GM23248 (cell line): Measurements from ENCODE around the gene WAPL. TPM values are rescaled to one million over a fixed set of nuclear protein-coding genes. Genes with fewer than 3 reads are reported as not detected.

Experiments used
- DNase-seq: peaks from one replicate; pipeline ENCODE4 v3.0.0-alpha.2; 2015
- H2AFZ ChIP-seq: fragments of 200-600 bp; sonication (generic); 2 replicates; pipeline ENCODE4 v1.6.1; 2016; ENCODE audit warnings: antibody characterized with exemption
- H3F3A ChIP-seq: fragments of 200-600 bp; sonication (generic); 2 replicates; pipeline ENCODE4 v1.6.1; 2016; ENCODE audit warnings: mild to moderate bottlenecking, antibody characterized with exemption, mixed run types; ENCODE audit not compliant: insufficient read depth
- H3K27ac ChIP-seq: fragments of 200-600 bp; sonication (generic); 2 replicates; pipeline ENCODE4 v1.5.1; 2016; ENCODE audit warnings: mild to moderate bottlenecking
- H3K27me3 ChIP-seq: fragments of 200-600 bp; sonication (generic); replicated peaks from 2 replicates; pipeline ENCODE4 v1.6.1; 2016; ENCODE audit warnings: mild to moderate bottlenecking; ENCODE audit not compliant: insufficient read depth
- H3K36me3 ChIP-seq: fragments of 200-600 bp; sonication (generic); 2 replicates; pipeline ENCODE4 v1.6.1; 2016; ENCODE audit warnings: low read depth, mild to moderate bottlenecking
- H3K4me1 ChIP-seq: fragments of 200-600 bp; sonication (generic); 2 replicates; pipeline ENCODE4 v1.6.1; 2016; ENCODE audit warnings: mild to moderate bottlenecking; ENCODE audit not compliant: insufficient read depth
- H3K4me2 ChIP-seq: fragments of 200-600 bp; sonication (generic); one replicate; pipeline ENCODE4 v1.6.1; 2016; ENCODE audit warnings: mild to moderate bottlenecking; ENCODE audit not compliant: unreplicated experiment
- H3K4me3 ChIP-seq: fragments of 200-600 bp; sonication (generic); 2 replicates; pipeline ENCODE4 v1.5.1; 2016; ENCODE audit warnings: mild to moderate bottlenecking
- H3K79me2 ChIP-seq: fragments of 200-600 bp; sonication (generic); 2 replicates; pipeline ENCODE4 v1.6.1; 2016; ENCODE audit warnings: mild to moderate bottlenecking; ENCODE audit not compliant: insufficient read depth
- H3K9ac ChIP-seq: fragments of 200-600 bp; sonication (generic); 2 replicates; pipeline ENCODE4 v1.6.1; 2016; ENCODE audit warnings: mild to moderate bottlenecking
- H3K9me2 ChIP-seq: fragments of 200-600 bp; sonication (generic); 2 replicates; pipeline ENCODE4 v1.6.1; 2016; ENCODE audit warnings: mixed run types, mild to moderate bottlenecking, moderate library complexity; ENCODE audit not compliant: insufficient read depth
- H3K9me3 ChIP-seq: fragments of 200-600 bp; sonication (generic); one replicate; pipeline ENCODE4 v1.6.1; 2017; ENCODE audit warnings: low read depth
- H4K20me1 ChIP-seq: fragments of 200-600 bp; sonication (generic); 2 replicates; pipeline ENCODE4 v1.6.0; 2016; ENCODE audit not compliant: insufficient read depth
- EZH2 ChIP-seq: fragments of 200-600 bp; sonication (generic); IDR thresholded peaks from 2 replicates; pipeline ENCODE4 v1.6.1; 2018; ENCODE audit warnings: antibody characterized with exemption, mild to moderate bottlenecking; ENCODE audit not compliant: insufficient read depth, poor library complexity, severe bottlenecking
- EZH2phosphoT487 ChIP-seq: fragments of 200-600 bp; sonication (generic); IDR thresholded peaks from 2 replicates; pipeline ENCODE4 v1.6.1; 2018; ENCODE audit warnings: antibody characterized with exemption, moderate library complexity, mild to moderate bottlenecking, low read depth; ENCODE audit not compliant: insufficient read depth
- WGBS, 2 experiments: methylation state at CpG; one replicate each; pipeline ENCODE4 v1.1.6; 2015 to 2017; ENCODE audit warnings: low lambda C conversion rate in 2 of 2, low coverage in 1 of 2; ENCODE audit errors: missing lambda C conversion rate in 2 of 2; 5-methylcytosine and 5-hydroxymethylcytosine counted together
- in situ Hi-C: fragments of 300-500 bp; cut with MboI; formaldehyde crosslinking; loops from 2 replicates; pipeline ENCODE4 v1.15.0; 2020
- polyA plus RNA-seq: library from polyadenylated mRNA; unstranded; fragments of >200 nt; fragmentation: Nextera tagmentation; extraction: Ambion mirVana; gene quantifications from 2 replicates; pipeline ENCODE4 v1.2.1, GENCODE V29; 2016
- total RNA-seq: library from RNA; depleted of rRNA; stranded (reverse); fragments of >200 nt; shearing (Covaris generic); gene quantifications from 2 replicates; pipeline ENCODE4 v1.2.3, GENCODE V29; 2014

The WAPL gene
- total and polyA plus RNA-seq, 2 experiments from 2014 or later = 17.1 to 28.3 TPM

- H3K4me3 ChIP-seq = no peak overlapping the region
- TF ChIP-seq EZH2 = no peak
- no peak for TF ChIP-seq EZH2phosphoT487
- no peaks in the 10 kb centered on the region for H3K27me3 ChIP-seq
- no peak overlapping the region for H3K9ac ChIP-seq
- H4K20me1 ChIP-seq = peaks cover 19% of the 10 kb centered on the region; the same call in 1 of the 2 replicates
- no peaks in the 10 kb centered on the region for H3K9me2 ChIP-seq
- in situ Hi-C loops = no loop called here
- no peak overlapping the region for H3K4me2 ChIP-seq
- peaks cover 6% of the 10 kb centered on the region for H3K4me1 ChIP-seq
- peaks cover 16% of the 10 kb centered on the region; the same call in 1 of the 2 replicates for H3K36me3 ChIP-seq
- H2AFZ ChIP-seq = no peak overlapping the region
- 0 out of 2 replicates have a peak, but pooled peaks cover 16% of the 10 kb centered on the region for H3F3A ChIP-seq
- WGBS, 2 experiments = 95 to 98% methylated on average over 3 of the region's 3 CpGs
- no peak overlapping the region for H3K27ac ChIP-seq
- H3K79me2 ChIP-seq = peaks cover 100% of the 10 kb centered on the region
- DNase-seq = no peak
- no peaks in the 10 kb centered on the region for H3K9me3 ChIP-seq
Measured at GRCh38 chr10:86509145-86509544, 12.4 kb downstream of the WAPL start.

- in situ Hi-C loops = no loop called here
- Histone ChIP-seq H3K4me2 (no peak overlapping the region), H3K9ac (no peak overlapping the region), H3K27ac (no peak overlapping the region), H4K20me1 (peaks cover 19% of the 10 kb centered on the region; the same call in 1 of the 2 replicates), H3K9me3 (no peaks in the 10 kb centered on the region), H3K27me3 (no peaks in the 10 kb centered on the region), H3K79me2 (peaks cover 100% of the 10 kb centered on the region), H3K9me2 (no peaks in the 10 kb centered on the region), H3K36me3 (peaks cover 9% of the 10 kb centered on the region; the same call in 1 of the 2 replicates), H3K4me3 (no peak overlapping the region), H2AFZ (no peak overlapping the region), H3K4me1 (peaks cover 6% of the 10 kb centered on the region), H3F3A (0 out of 2 replicates have a peak, but pooled peaks cover 16% of the 10 kb centered on the region)
- WGBS, 2 experiments = 97% methylated on average over 6 of the region's 6 CpGs
- DNase-seq = no peak
- no peak for TF ChIP-seq EZH2phosphoT487
- TF ChIP-seq EZH2 = no peak
Measured at GRCh38 chr10:86508217-86508616, 13.4 kb downstream of the WAPL start.

DNA sequence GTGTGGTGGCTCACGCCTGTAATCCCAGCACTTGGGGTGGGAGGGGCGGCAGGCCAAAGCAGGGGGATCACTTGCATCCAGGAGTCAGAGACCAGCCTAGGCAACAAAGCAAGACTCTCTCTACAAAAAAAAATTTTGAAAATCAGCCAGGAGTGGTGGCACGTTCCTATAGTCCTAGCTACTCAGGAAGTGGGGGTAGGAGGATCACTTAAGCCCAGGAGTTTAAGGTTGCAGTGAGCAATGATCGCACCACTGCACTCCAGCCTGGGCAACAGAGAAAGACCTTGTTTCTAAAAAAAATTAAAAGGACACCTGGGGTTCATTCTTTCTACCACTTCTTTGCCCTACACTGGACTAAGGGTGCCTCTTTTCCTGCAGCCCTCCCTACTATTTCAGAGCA, 15.1 kb downstream of the WAPL start:
- DNase-seq = no peak
- in situ Hi-C loops = no loop called here
- Histone ChIP-seq H2AFZ (no peak overlapping the region), H3K79me2 (peaks cover 100% of the 10 kb centered on the region), H3K27ac (no peak overlapping the region), H3K9ac (no peak overlapping the region), H3K4me3 (no peak overlapping the region), H3F3A (peaks cover 28% of the 10 kb centered on the region), H3K27me3 (no peaks in the 10 kb centered on the region), H3K4me1 (peaks cover 6% of the 10 kb centered on the region), H3K9me3 (no peaks in the 10 kb centered on the region), H4K20me1 (peaks cover 25% of the 10 kb centered on the region; the same call in 1 of the 2 replicates), H3K36me3 (peaks cover 10% of the 10 kb centered on the region), H3K9me2 (no peaks in the 10 kb centered on the region), H3K4me2 (no peak overlapping the region)
- 80 to 84% methylated on average over 4 of the region's 4 CpGs for WGBS, 2 experiments
- no peak for TF ChIP-seq EZH2
- TF ChIP-seq EZH2phosphoT487 = no peak

DNA sequence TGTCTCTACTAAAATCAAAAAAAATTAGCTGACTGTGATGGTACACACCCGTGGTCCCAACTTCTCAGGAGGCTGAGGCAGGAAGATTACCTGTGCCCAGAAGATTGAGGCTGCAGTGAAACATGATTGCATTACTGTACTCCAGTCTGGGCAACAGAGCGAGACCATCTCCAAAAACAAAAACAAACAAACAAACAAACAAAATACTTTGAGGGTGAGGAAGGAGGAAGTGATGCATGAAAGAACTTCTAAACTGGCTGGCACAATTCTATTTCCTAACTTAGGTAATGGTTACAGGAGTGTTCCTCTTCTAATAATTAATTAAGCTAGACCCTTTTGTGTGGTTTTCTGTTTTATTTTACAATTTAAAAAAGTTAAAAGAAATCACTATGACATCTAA, 15.5 kb downstream of the WAPL start:
- in situ Hi-C loops = no loop called here
- no peaks in the 10 kb centered on the region for H3K9me2 ChIP-seq
- H3K9ac ChIP-seq = no peak overlapping the region
- H2AFZ ChIP-seq = no peak overlapping the region
- no peak overlapping the region for H3K27ac ChIP-seq
- peaks cover 6% of the 10 kb centered on the region for H3K36me3 ChIP-seq
- H3K9me3 ChIP-seq = no peaks in the 10 kb centered on the region
- H3K27me3 ChIP-seq = no peaks in the 10 kb centered on the region
- TF ChIP-seq EZH2 (no peak), EZH2phosphoT487 (no peak)
- peaks cover 33% of the 10 kb centered on the region for H3F3A ChIP-seq
- no peak overlapping the region for H3K4me2 ChIP-seq
- H4K20me1 ChIP-seq = peaks cover 26% of the 10 kb centered on the region; the same call in 1 of the 2 replicates
- 70 to 73% methylated on average over 2 of the region's 2 CpGs for WGBS, 2 experiments
- DNase-seq = no peak
- peaks cover 11% of the 10 kb centered on the region for H3K4me1 ChIP-seq
- peaks cover 100% of the 10 kb centered on the region for H3K79me2 ChIP-seq
- H3K4me3 ChIP-seq = no peak overlapping the region
